HG03460 (cell line): ENCODE measurements around the gene ABTB2.
A peak's percentile ranks its signal among the peaks of the same experiment; 100 is the strongest.

Experiments
- ATAC-seq: cut with Tn5 transposase; IDR thresholded peaks from one replicate; pipeline ENCODE4 v1.9.1; 2021; ENCODE audit not compliant: unreplicated experiment

ABTB2 gene

GRCh38 chr11:34317666-34318065 lies 40.1 kb downstream of the ABTB2 start:
- no peak for ATAC-seq

- no peak for ATAC-seq
Observed at GRCh38 chr11:34317036-34317360, 40.8 kb downstream of the ABTB2 start.

- no peak for ATAC-seq
Observed at GRCh38 chr11:34316347-34317035, 41.3 kb downstream of the ABTB2 start.

- no peak for ATAC-seq
Observed at GRCh38 chr11:34315394-34315793, 42.4 kb downstream of the ABTB2 start.

- ATAC-seq = no peak
Observed at GRCh38 chr11:34314936-34315335, 42.9 kb downstream of the ABTB2 start.

- no peak for ATAC-seq
Observed at GRCh38 chr11:34314176-34314575, 43.6 kb downstream of the ABTB2 start.

GRCh38 chr11:34313099-34313517 lies 44.7 kb downstream of the ABTB2 start:
- peak; percentile 79 for ATAC-seq

- no peak for ATAC-seq
Observed at GRCh38 chr11:34311126-34311525, 46.7 kb downstream of the ABTB2 start.

GRCh38 chr11:34309965-34310364 lies 47.8 kb downstream of the ABTB2 start:
- no peak for ATAC-seq

GRCh38 chr11:34308913-34309585 lies 48.8 kb downstream of the ABTB2 start:
- no peak for ATAC-seq

- ATAC-seq = no peak
Observed at GRCh38 chr11:34308049-34308912, 49.5 kb downstream of the ABTB2 start.

GRCh38 chr11:34305780-34306179 lies 52.0 kb downstream of the ABTB2 start:
- no peak for ATAC-seq

GRCh38 chr11:34305193-34305592 lies 52.6 kb downstream of the ABTB2 start:
- ATAC-seq = no peak

- no peak for ATAC-seq
Observed at GRCh38 chr11:34303028-34303570, 54.7 kb downstream of the ABTB2 start.

GRCh38 chr11:34302046-34302921 lies 55.5 kb downstream of the ABTB2 start:
- ATAC-seq = peak; percentile 82

- no peak for ATAC-seq
Observed at GRCh38 chr11:34300926-34301295, 56.9 kb downstream of the ABTB2 start.

GRCh38 chr11:34300026-34300925 lies 57.5 kb downstream of the ABTB2 start:
- no peak for ATAC-seq

- ATAC-seq = no peak
Observed at GRCh38 chr11:34299284-34299972, 58.4 kb downstream of the ABTB2 start.

GRCh38 chr11:34298871-34299270 lies 58.9 kb downstream of the ABTB2 start:
- ATAC-seq = no peak
